Tibial artery (tissue), 4 donors: Measurements from ENCODE around the gene SRSF9.

Source experiments
- DNase-seq, 2 donors: peaks; one replicate each; pipeline ENCODE4 v3.0.0-alpha.2; 2019
- H3K27ac ChIP-seq, 2 donors: fragments of 200-600 bp; sonication (generic) in 1 of 2; 1 replicate in 1 of 2; 2 replicates in 1 of 2; pipeline ENCODE4 v1.5.1; 2018 to 2019; ENCODE audit warnings: mild to moderate bottlenecking in 1 of 2
- H3K27me3 ChIP-seq, 2 donors: fragments of 200-600 bp; sonication (generic) in 1 of 2; one replicate each; pipeline versions ENCODE4 v1.5.1 to v1.6.0; 2016 to 2019
- H3K36me3 ChIP-seq, 3 donors: fragments of 200-600 bp; sonication (generic) in 2 of 3; one replicate each; pipeline ENCODE4 v1.5.1; 2016 to 2019; ENCODE audit warnings: mild to moderate bottlenecking in 2 of 3
- H3K4me1 ChIP-seq, 4 donors: fragments of 200-600 bp; sonication (generic) in 2 of 4; 1 replicate in 3 of 4; 2 replicates in 1 of 4; pipeline ENCODE4 v1.5.1; 2016 to 2019
- H3K4me3 ChIP-seq, 2 donors: fragments of 200-600 bp; sonication (generic) in 1 of 2; 1 replicate in 1 of 2; 2 replicates in 1 of 2; pipeline ENCODE4 v1.5.1; 2018 to 2019; ENCODE audit warnings: mild to moderate bottlenecking in 2 of 2
- H3K9me3 ChIP-seq, 3 donors: fragments of 200-600 bp; sonication (generic) in 1 of 3; one replicate each; pipeline ENCODE4 v1.5.1; 2016 to 2019
- intact Hi-C: fragments of 100-400 bp; cut with DNase I; formaldehyde crosslinking; loops from one replicate; pipeline ENCODE4 v1.15.0; 2023; ENCODE audit warnings: low total_unique reads
- TF ChIP-seq, protein P1 (sequence below), 2 experiments: fragments of 200-600 bp in 1 of 2; fragments of 450-650 bp in 1 of 2; IDR thresholded peaks; one replicate each; pipeline ENCODE4 v1.5.1; 2017 to 2019; ENCODE audit warnings: antibody characterized with exemption in 2 of 2, mild to moderate bottlenecking in 1 of 2, moderate library complexity in 1 of 2

Gene SRSF9

DNA sequence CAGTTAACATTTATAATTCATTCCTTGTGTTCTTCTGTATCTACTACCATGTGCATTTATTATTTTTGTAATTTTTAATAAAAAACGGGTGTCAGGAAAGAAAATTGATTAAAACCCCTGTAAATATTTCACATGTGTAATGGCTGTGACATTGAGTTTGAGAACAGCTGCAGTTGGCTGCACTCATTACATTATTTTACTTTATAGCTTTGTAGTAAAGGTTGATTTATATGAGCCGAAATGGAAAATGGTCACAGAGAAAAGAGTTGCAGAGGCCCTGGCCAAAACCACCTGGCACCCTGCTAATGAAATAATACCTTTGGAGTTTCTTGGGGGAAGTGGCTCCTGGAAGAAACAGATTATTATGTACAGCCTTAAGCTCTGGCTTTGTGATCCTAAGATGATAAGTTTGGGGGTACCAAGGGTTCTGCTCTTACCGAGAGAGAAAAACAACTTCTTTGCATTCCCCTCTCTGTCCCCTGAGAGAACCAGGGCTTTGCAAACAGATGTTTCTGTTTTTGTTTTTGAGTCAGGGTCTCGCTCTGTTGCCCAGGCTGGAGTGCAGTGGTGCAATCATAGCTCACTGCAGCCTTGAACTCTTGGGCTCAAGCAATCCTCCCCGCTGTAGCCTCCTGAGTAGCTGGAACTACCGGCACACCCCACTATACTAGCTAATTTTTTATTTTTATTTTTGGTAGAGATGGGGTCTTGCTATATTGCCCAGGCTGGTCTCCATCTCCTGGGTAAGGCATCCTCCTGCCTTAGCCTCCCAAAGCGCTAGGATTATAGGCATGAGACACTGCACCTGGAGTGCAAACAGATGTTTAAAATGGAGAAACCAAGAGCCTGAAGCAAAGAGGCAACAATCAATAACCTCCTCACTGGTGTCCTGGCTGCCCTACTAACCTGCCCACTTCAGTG lies 16.7 kb upstream of the SRSF9 start:
- no peak for DNase-seq
- no peaks in the 10 kb centered on the region for H3K27me3 ChIP-seq
- no peaks in the 10 kb centered on the region for H3K4me1 ChIP-seq
- H3K27ac ChIP-seq, result no peak overlapping the region
- no peak overlapping the region for H3K4me3 ChIP-seq
- TF ChIP-seq, protein P1, sequence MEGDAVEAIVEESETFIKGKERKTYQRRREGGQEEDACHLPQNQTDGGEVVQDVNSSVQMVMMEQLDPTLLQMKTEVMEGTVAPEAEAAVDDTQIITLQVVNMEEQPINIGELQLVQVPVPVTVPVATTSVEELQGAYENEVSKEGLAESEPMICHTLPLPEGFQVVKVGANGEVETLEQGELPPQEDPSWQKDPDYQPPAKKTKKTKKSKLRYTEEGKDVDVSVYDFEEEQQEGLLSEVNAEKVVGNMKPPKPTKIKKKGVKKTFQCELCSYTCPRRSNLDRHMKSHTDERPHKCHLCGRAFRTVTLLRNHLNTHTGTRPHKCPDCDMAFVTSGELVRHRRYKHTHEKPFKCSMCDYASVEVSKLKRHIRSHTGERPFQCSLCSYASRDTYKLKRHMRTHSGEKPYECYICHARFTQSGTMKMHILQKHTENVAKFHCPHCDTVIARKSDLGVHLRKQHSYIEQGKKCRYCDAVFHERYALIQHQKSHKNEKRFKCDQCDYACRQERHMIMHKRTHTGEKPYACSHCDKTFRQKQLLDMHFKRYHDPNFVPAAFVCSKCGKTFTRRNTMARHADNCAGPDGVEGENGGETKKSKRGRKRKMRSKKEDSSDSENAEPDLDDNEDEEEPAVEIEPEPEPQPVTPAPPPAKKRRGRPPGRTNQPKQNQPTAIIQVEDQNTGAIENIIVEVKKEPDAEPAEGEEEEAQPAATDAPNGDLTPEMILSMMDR (IDR thresholded peaks at IDR 0.05), result no peak
- peaks cover 0 to 30% (median 0%) of the 10 kb centered on the region in 3 donors for H3K36me3 ChIP-seq
- intact Hi-C loops, result no loop called here
- no peaks in the 10 kb centered on the region for H3K9me3 ChIP-seq

DNA sequence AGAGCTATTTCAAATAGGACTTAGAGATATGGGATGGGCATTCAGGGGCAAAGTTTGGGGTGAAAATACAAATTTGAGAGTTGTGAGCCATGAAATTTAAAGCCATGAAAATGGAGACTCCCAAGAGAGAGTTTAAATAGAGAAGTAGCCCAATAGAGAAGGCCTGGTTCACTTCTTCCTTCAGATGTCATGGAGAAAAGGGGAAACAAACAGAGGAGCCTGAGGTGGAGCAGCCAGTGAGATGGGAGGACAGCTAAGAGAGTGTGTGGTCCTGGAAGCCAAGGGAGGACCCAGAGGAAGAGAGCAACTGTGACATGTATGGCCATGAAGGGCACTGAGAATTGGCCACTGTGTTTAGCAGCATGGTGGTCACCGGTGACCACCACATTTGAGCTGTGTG lies 14.1 kb upstream of the SRSF9 start:
- intact Hi-C loops, result no loop called here
- no peak overlapping the region for H3K27ac ChIP-seq
- no peak for DNase-seq
- H3K9me3 ChIP-seq, result no peaks in the 10 kb centered on the region
- TF ChIP-seq, protein P1 (IDR thresholded peaks at IDR 0.05), result no peak
- H3K4me3 ChIP-seq, result no peak overlapping the region
- H3K4me1 ChIP-seq, result no peaks in the 10 kb centered on the region
- H3K36me3 ChIP-seq, result peaks cover 0 to 17% (median 0%) of the 10 kb centered on the region in 3 donors
- H3K27me3 ChIP-seq, result no peaks in the 10 kb centered on the region

- H3K9me3 ChIP-seq, result no peaks in the 10 kb centered on the region
- no peak for DNase-seq
- intact Hi-C loops, result no loop called here
- H3K36me3 ChIP-seq, result peaks cover 0 to 13% (median 0%) of the 10 kb centered on the region in 3 donors
- no peak overlapping the region for H3K4me3 ChIP-seq
- no peaks in the 10 kb centered on the region for H3K4me1 ChIP-seq
- no peak overlapping the region for H3K27ac ChIP-seq
- TF ChIP-seq, protein P1 (IDR thresholded peaks at IDR 0.05), result no peak
- no peaks in the 10 kb centered on the region for H3K27me3 ChIP-seq
These were observed 11.6 kb upstream of the SRSF9 start for GRCh38 chr12:120481022-120481767.

GRCh38 chr12:120480211-120480610 lies 10.7 kb upstream of the SRSF9 start:
- intact Hi-C loops, result no loop called here
- no peak overlapping the region for H3K4me3 ChIP-seq
- no peak overlapping the region for H3K27ac ChIP-seq
- no peaks in the 10 kb centered on the region for H3K9me3 ChIP-seq
- no peaks in the 10 kb centered on the region for H3K4me1 ChIP-seq
- H3K36me3 ChIP-seq, result peaks cover 0 to 13% (median 0%) of the 10 kb centered on the region in 3 donors
- DNase-seq, result no peak
- no peaks in the 10 kb centered on the region for H3K27me3 ChIP-seq
- TF ChIP-seq, protein P1 (IDR thresholded peaks at IDR 0.05), result no peak

DNA sequence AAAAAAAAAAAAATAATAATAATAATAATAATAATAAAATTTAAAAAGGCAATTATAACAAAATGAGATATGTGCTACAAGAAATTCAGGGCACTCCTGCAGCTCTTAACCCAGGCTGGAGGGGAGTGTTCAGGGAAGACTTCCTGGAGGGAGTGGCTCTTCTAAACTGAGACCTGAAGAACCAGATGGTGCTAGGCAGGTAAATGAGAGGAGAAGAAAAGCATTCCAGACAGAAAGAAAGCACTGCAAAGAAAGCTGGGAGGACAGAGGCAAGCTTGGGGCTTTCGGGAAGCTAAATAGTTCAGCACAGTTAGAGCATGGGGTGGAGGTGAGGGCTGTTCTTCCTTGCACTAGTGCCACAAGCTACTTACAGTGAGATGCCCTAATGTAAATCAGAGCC lies 9.9 kb upstream of the SRSF9 start:
- TF ChIP-seq, protein P1 (IDR thresholded peaks at IDR 0.05), result no peak
- H3K27ac ChIP-seq, result no peak overlapping the region
- intact Hi-C loops, result no loop called here

More for the DNA sequence above, 9.9 kb upstream of the SRSF9 start:
- Histone ChIP-seq H3K27me3 (no peaks in the 10 kb centered on the region), H3K36me3 (peaks cover 0 to 13% (median 0%) of the 10 kb centered on the region in 3 donors), H3K9me3 (no peaks in the 10 kb centered on the region), H3K4me3 (no peak overlapping the region), H3K4me1 (peaks cover 0 to 4% (median 0%) of the 10 kb centered on the region in 4 donors)
- no peak for DNase-seq
